Measurements from ENCODE around the gene CORO2B. TPM values are rescaled to one million over a fixed set of nuclear protein-coding genes. Genes with fewer than 3 reads are reported as not detected.

CORO2B gene
- total and polyA plus RNA-seq, 9 of the 15 experiments (the other 6 are each of a cell fraction or from before 2014, with no cell fraction given), result not detected

- in situ Hi-C loops (cut with MboI), result no loop called here
- no peak for DNase-seq (ENCODE audit: extremely low read depth in 1 of 4, low spot score in 3 of 4)
- H3K9ac ChIP-seq (ENCODE audit: insufficient read depth in 1 of 2, low read depth in 2 of 2, low read length in 2 of 2), result no peak overlapping the region
- CTCF ChIA-PET (ENCODE audit: low intra/inter-chr PET ratio), result no interaction called here
- FAIRE-seq, result no peak
- H2AFZ ChIP-seq (ENCODE audit: low read depth, low read length), result no peak overlapping the region
- intact Hi-C loops (cut with micrococcal nuclease), result no loop called here
- no peak overlapping the region for H3K4me3 ChIP-seq
- H3K9me1 ChIP-seq (ENCODE audit: control insufficient read depth, insufficient read depth, low read length), result no peaks in the 10 kb centered on the region
- no peaks in the 10 kb centered on the region for H3K36me3 ChIP-seq (ENCODE audit: control insufficient read depth, insufficient read depth, low read length)
- peaks cover 8% of the 10 kb centered on the region; the same call in 1 of the 2 replicates for H4K20me1 ChIP-seq (replicated peaks; ENCODE audit: control insufficient read depth, insufficient read depth, low read length)
- TF ChIP-seq GTF2A2 (tag; IDR thresholded peaks at IDR 0.05), result no peak
- TF ChIP-seq ZNF165 (CRISPR knock-in tag; IDR thresholded peaks at IDR 0.05; ENCODE audit: borderline replicate concordance), result no peak
- TF ChIP-seq EHMT2 (IDR thresholded peaks at IDR 0.05), result no peak
- no peak for TF ChIP-seq ZNF584 (CRISPR knock-in tag; IDR thresholded peaks at IDR 0.05; ENCODE audit: low read depth)
- TF ChIP-seq ZNF518B (CRISPR knock-in tag; IDR thresholded peaks at IDR 0.05), result no peak
- TF ChIP-seq ZNF583 (CRISPR knock-in tag; IDR thresholded peaks at IDR 0.05), result no peak
- no peak for TF ChIP-seq ZNF780A (CRISPR knock-in tag; IDR thresholded peaks at IDR 0.05)
- no peak for ATAC-seq
- POLR2A ChIA-PET, result interaction anchor here (0.6 kb wide), 1 partner anchor 11 kb away, joined by 3 read pairs; no protein-coding TSS in a partner anchor
- peaks cover 5 to 39% of the 10 kb centered on the region in 2 experiments; a peak in 4 of 5 replicates for H3K27me3 ChIP-seq (ENCODE audit: control insufficient read depth in 2 of 2, insufficient read depth in 2 of 2, low read length in 2 of 2)
- H3K4me2 ChIP-seq (ENCODE audit: insufficient read depth, low read length), result no peak overlapping the region
- no peak overlapping the region for H3K27ac ChIP-seq (ENCODE audit: extremely low read depth, low read depth, low read length)
- no peaks in the 10 kb centered on the region; a peak in 1 of 5 replicates for H3K4me1 ChIP-seq (replicated peaks in 1 of 2; ENCODE audit: control insufficient read depth in 2 of 2, insufficient read depth in 2 of 2, low read length in 2 of 2)
- BruUV-seq (replicated peaks), result no TSS peak
- no peaks in the 10 kb centered on the region for H3K9me3 ChIP-seq (replicated peaks; ENCODE audit: control insufficient read depth, insufficient read depth, low read depth, low read length)
- H3K79me2 ChIP-seq (ENCODE audit: control insufficient read depth, insufficient read depth, low read length), result no peaks in the 10 kb centered on the region
These were observed 13.6 kb upstream of the CORO2B start for GRCh38 chr15:68565234-68565633.

Measured in K562 (cell line).